Measurements from ENCODE around the gene C16orf74.

The C16orf74 gene

DNA sequence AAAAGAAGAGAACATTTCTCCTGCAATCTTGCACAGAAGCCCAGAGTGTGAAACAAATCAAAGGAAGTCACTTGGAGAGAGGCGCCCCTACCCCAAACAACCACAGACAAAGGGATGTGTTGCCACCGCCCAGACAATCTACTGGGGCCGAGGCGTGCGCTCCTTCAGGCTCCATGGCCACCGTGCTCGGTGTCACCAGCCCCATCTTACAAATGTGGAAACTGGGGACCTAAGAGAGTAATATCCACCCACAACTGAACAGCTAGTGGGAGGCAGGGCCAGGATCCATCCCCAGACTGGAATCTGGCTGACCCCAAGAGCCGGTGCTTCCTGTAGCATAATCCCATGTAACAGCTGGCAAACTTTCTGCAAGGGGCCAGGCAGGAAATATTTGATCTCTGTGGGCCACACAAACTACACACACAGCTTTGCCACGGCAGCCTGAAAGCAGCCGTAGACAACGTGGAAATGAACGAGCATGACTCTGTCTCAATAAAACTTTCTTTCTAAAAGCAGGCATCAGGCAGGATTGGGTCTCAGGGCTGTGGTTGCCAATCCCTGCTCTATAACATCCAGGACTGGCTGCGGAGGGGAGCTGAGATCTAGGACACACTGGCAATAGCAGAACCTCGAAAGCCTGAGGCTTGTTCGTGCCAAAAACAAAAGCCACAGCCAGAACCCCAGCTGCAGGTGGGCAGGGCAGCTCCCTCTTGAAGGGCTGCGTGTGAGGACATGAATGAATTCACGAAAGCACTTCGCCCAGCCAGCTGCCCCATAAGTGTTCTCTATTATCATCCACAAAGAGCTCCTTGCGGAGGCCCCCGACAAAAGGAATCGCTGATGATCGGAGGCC is 35.5 kb downstream of the C16orf74 start:
- H3K4me3 ChIP-seq (ENCODE audit: low read depth in 1 of 5, low read length in 5 of 5) = no peak overlapping the region
- peaks cover 2 to 12% (median 10%) of the 10 kb centered on the region in 5 donors for H3K9me3 ChIP-seq (ENCODE audit: control insufficient read depth in 5 of 5, low read length in 5 of 5)
- peak overlapping the region in 1 of 5 donors; percentile 30 for H3K9ac ChIP-seq (ENCODE audit: low read length in 5 of 5)
- peaks cover 0 to 29% (median 23%) of the 10 kb centered on the region in 5 donors for H3K4me1 ChIP-seq (ENCODE audit: control insufficient read depth in 5 of 5, insufficient read depth in 5 of 5, low read length in 5 of 5)
- peaks cover 0 to 10% (median 3%) of the 10 kb centered on the region in 5 donors for H3K27me3 ChIP-seq (ENCODE audit: control insufficient read depth in 5 of 5, insufficient read depth in 4 of 5, low read length in 5 of 5)
- no peak overlapping the region for H3K27ac ChIP-seq (ENCODE audit: low read depth, low read length)
- peaks cover 0 to 4% (median 0%) of the 10 kb centered on the region in 5 donors for H3K36me3 ChIP-seq (ENCODE audit: control insufficient read depth in 5 of 5, insufficient read depth in 5 of 5, low read length in 5 of 5)

DNA sequence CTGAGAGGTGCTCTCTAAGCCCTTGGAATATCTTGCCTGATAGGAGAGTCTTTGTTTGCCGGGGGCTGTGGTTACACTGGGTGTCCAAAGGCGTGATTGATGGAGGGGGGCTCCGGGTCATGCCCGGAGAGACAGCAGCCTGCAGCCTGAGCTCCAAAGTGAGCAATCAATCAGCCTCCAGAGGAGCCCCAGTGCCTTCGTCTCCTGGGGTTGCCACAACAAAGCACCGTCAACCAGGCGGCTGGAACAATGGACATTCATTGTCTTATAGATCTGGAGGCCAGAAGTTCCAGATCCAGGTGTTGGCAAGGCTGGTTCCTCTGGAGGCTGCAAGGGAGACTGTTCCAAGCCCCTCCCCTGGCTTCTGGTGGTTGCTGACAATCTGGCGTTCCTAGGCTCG is 38.1 kb downstream of the C16orf74 start:
- Histone ChIP-seq H3K36me3 (ENCODE audit: control insufficient read depth in 5 of 5, insufficient read depth in 5 of 5, low read length in 5 of 5) (peaks cover 0 to 4% (median 0%) of the 10 kb centered on the region in 5 donors), H3K9me3 (ENCODE audit: control insufficient read depth in 5 of 5, low read length in 5 of 5) (peaks cover 2 to 12% (median 10%) of the 10 kb centered on the region in 5 donors), H3K9ac (ENCODE audit: low read length in 5 of 5) (no peak overlapping the region), H3K4me1 (ENCODE audit: control insufficient read depth in 5 of 5, insufficient read depth in 5 of 5, low read length in 5 of 5) (peaks cover 0 to 28% (median 20%) of the 10 kb centered on the region in 5 donors), H3K27me3 (ENCODE audit: control insufficient read depth in 5 of 5, insufficient read depth in 4 of 5, low read length in 5 of 5) (peaks cover 0 to 10% (median 3%) of the 10 kb centered on the region in 5 donors), H3K27ac (ENCODE audit: low read depth, low read length) (no peak overlapping the region), H3K4me3 (ENCODE audit: low read depth in 1 of 5, low read length in 5 of 5) (no peak overlapping the region)

DNA sequence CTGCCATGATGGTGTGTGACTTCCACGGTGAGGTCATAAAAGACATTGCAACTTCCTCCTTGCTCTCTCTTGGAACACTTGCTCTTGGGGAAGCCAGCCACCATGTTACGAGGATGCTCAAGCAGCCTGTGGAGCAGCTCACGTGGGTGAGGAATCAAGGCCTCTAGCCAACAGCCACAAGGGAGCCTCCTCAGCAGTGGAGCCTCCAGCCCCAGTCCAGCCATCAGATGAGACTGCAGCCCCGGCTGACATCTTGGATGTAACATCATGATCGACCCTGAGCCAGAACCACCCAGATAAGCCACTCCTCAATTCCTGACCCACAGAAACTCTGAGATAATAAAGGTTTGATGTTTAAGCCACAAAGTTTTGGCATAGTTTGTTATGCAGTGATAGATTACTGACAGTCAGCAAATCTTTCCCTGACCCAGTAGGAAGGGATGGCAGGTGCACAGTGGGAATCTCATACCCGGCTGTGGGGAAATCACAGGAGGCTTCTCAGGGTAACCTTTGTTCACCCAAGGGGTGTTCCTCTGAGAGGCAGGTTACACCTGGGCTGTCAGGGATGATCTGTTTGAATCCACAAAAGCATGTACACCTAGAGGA is 38.8 kb downstream of the C16orf74 start:
- peaks cover 2 to 12% (median 10%) of the 10 kb centered on the region in 5 donors for H3K9me3 ChIP-seq (ENCODE audit: control insufficient read depth in 5 of 5, low read length in 5 of 5)
- H3K4me1 ChIP-seq (ENCODE audit: control insufficient read depth in 5 of 5, insufficient read depth in 5 of 5, low read length in 5 of 5) = peaks cover 0 to 21% (median 17%) of the 10 kb centered on the region in 5 donors
- H3K27me3 ChIP-seq (ENCODE audit: control insufficient read depth in 5 of 5, insufficient read depth in 4 of 5, low read length in 5 of 5) = peaks cover 0 to 8% (median 3%) of the 10 kb centered on the region in 5 donors
- H3K9ac ChIP-seq (ENCODE audit: low read length in 5 of 5) = no peak overlapping the region
- H3K36me3 ChIP-seq (ENCODE audit: control insufficient read depth in 5 of 5, insufficient read depth in 5 of 5, low read length in 5 of 5) = peaks cover 0 to 4% (median 0%) of the 10 kb centered on the region in 5 donors
- H3K27ac ChIP-seq (ENCODE audit: low read depth, low read length) = no peak overlapping the region
- no peak overlapping the region for H3K4me3 ChIP-seq (ENCODE audit: low read depth in 1 of 5, low read length in 5 of 5)

DNA sequence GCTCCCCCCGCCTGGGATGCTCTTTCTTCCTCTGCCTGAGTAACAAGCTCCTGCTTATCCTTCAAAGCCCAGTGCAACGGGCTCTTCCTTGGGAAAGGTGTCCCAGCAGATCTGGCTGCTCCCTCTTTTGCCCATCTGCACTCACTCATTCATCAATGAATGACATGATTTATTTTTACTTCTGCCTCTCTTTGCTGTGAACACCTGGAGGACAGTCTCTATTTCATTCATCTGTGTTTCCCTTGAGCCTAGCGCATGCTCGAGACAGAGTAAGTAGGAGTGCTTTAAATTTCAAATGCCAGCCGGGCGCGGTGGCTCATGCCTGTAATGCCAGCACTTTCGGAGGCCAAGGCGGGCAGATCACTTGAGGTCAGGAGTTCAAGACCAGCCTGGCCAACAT is 40.2 kb downstream of the C16orf74 start:
- Histone ChIP-seq H3K4me1 (ENCODE audit: control insufficient read depth in 5 of 5, insufficient read depth in 5 of 5, low read length in 5 of 5) (peaks cover 0 to 8% (median 7%) of the 10 kb centered on the region in 5 donors), H3K27me3 (ENCODE audit: control insufficient read depth in 5 of 5, insufficient read depth in 4 of 5, low read length in 5 of 5) (no peaks in the 10 kb centered on the region)

DNA sequence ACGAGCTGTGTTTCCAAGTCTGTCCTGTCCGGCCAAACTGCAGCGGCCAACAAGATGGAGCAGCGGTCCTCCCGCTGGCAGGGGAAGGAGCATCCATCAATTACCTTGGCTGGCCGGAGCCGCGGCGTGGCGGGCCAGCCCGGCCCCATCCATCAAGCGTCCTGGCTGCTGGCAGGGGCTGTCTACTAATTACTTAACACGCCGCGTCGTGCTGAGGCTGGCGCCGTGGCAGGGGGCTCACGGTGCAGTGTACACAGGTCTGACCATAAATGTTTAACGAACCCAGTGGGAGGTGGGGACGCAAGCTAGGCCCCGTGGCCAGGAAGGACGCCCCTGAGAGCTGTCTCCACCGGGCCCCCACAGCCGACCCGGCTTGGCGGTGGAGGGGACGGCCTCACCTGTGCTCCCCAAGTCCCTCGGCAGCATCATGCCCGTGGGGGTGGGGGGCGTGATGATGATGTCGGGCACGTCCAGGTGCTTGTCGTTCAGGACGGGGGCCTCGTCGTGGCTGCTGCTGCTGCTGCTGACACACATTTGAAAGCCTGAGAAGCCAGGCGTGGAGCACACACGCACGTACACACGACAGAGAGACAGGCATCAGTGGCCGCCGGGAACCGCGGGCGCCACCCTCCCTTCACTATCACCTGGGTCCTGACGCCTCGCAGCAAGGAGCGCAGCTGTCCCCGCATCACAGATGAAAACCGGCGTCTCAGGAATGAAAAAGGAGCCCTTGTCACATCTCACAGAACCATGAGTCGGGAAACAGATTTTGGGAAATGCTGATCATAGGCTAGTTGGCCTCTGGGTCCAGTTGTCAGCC is 40.9 kb downstream of the C16orf74 start:
- H3K9ac ChIP-seq (ENCODE audit: low read length in 5 of 5) = no peak overlapping the region
- H3K4me3 ChIP-seq (ENCODE audit: low read depth in 1 of 5, low read length in 5 of 5) = no peak overlapping the region
- H3K9me3 ChIP-seq (ENCODE audit: control insufficient read depth in 5 of 5, low read length in 5 of 5) = peaks cover 2 to 12% (median 10%) of the 10 kb centered on the region in 5 donors
- H3K27me3 ChIP-seq (ENCODE audit: control insufficient read depth in 5 of 5, insufficient read depth in 4 of 5, low read length in 5 of 5) = no peaks in the 10 kb centered on the region
- H3K36me3 ChIP-seq (ENCODE audit: control insufficient read depth in 5 of 5, insufficient read depth in 5 of 5, low read length in 5 of 5) = peaks cover 0 to 4% (median 0%) of the 10 kb centered on the region in 5 donors
- H3K4me1 ChIP-seq (ENCODE audit: control insufficient read depth in 5 of 5, insufficient read depth in 5 of 5, low read length in 5 of 5) = peaks cover 0 to under 1% (median 0%) of the 10 kb centered on the region in 5 donors
- H3K27ac ChIP-seq (ENCODE audit: low read depth, low read length) = no peak overlapping the region

More for the DNA sequence above, 40.2 kb downstream of the C16orf74 start:
- no peak overlapping the region for H3K4me3 ChIP-seq (ENCODE audit: low read depth in 1 of 5, low read length in 5 of 5)
- H3K36me3 ChIP-seq (ENCODE audit: control insufficient read depth in 5 of 5, insufficient read depth in 5 of 5, low read length in 5 of 5) = peaks cover 0 to 4% (median 0%) of the 10 kb centered on the region in 5 donors
- H3K27ac ChIP-seq (ENCODE audit: low read depth, low read length) = no peak overlapping the region
- H3K9me3 ChIP-seq (ENCODE audit: control insufficient read depth in 5 of 5, low read length in 5 of 5) = peaks cover 2 to 12% (median 10%) of the 10 kb centered on the region in 5 donors
- H3K9ac ChIP-seq (ENCODE audit: low read length in 5 of 5) = no peak overlapping the region

DNA sequence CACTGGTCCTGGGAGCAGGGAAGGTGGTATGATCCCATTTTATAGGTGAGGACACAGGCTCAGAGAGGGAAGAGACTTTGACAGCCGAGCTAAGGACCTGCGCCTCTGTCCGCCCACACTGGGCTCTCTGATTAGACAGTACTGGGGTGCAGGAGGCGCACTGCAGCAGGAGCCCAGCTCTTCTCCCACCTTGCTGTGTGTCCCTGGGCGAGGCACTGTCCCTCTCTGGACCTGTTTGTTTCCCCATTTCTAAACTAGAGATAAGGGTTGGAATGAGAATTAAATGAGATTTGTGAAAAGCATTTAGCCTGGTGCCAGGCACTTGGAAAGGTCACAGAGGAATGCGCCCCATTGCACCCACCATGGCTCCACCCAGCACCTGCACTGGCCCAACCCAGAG is 42.6 kb downstream of the C16orf74 start:
- Histone ChIP-seq H3K27ac (ENCODE audit: low read depth, low read length) (no peak overlapping the region), H3K4me3 (ENCODE audit: low read depth in 1 of 5, low read length in 5 of 5) (no peak overlapping the region), H3K9me3 (ENCODE audit: control insufficient read depth in 5 of 5, low read length in 5 of 5) (peaks cover 2 to 12% (median 10%) of the 10 kb centered on the region in 5 donors), H3K27me3 (ENCODE audit: control insufficient read depth in 5 of 5, insufficient read depth in 4 of 5, low read length in 5 of 5) (no peaks in the 10 kb centered on the region), H3K36me3 (ENCODE audit: control insufficient read depth in 5 of 5, insufficient read depth in 5 of 5, low read length in 5 of 5) (peaks cover 0 to 4% (median 0%) of the 10 kb centered on the region in 5 donors), H3K4me1 (ENCODE audit: control insufficient read depth in 5 of 5, insufficient read depth in 5 of 5, low read length in 5 of 5) (no peaks in the 10 kb centered on the region), H3K9ac (ENCODE audit: low read length in 5 of 5) (no peak overlapping the region)

DNA sequence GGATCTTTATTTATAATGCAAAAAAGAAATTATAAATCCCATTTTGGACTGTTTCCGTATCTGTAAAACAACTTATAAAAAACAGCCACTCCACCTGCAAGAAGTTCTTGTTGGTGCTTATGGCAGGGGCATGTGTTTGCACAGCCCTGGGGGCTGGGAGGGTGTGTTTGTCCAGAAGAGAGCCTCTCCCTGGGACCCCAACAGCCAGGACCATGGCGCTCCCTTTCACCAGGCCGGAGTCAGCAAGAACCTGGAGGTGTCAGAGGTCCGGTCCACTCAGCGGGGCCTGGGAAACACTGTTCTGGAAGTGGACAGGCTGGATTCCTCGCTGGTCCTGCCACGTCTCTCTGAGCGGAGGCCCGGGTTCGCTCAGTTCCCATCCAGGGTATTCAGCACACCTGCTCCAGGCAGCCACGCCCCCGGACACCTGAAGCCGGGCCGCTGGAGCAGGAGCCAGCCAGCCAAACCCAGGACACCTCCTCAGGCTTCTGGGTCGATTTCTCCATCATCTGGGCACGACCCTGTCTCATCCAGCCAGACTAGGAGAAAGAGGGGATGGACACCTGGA is 43.3 kb downstream of the C16orf74 start:
- H3K27ac ChIP-seq (ENCODE audit: low read depth, low read length) = no peak overlapping the region
- peaks cover 2 to 11% (median 10%) of the 10 kb centered on the region in 5 donors for H3K9me3 ChIP-seq (ENCODE audit: control insufficient read depth in 5 of 5, low read length in 5 of 5)
- no peaks in the 10 kb centered on the region for H3K4me1 ChIP-seq (ENCODE audit: control insufficient read depth in 5 of 5, insufficient read depth in 5 of 5, low read length in 5 of 5)
- no peak overlapping the region for H3K4me3 ChIP-seq (ENCODE audit: low read depth in 1 of 5, low read length in 5 of 5)
- H3K9ac ChIP-seq (ENCODE audit: low read length in 5 of 5) = no peak overlapping the region
- H3K27me3 ChIP-seq (ENCODE audit: control insufficient read depth in 5 of 5, insufficient read depth in 4 of 5, low read length in 5 of 5) = no peaks in the 10 kb centered on the region
- H3K36me3 ChIP-seq (ENCODE audit: control insufficient read depth in 5 of 5, insufficient read depth in 5 of 5, low read length in 5 of 5) = peaks cover 0 to 4% (median 0%) of the 10 kb centered on the region in 5 donors

DNA sequence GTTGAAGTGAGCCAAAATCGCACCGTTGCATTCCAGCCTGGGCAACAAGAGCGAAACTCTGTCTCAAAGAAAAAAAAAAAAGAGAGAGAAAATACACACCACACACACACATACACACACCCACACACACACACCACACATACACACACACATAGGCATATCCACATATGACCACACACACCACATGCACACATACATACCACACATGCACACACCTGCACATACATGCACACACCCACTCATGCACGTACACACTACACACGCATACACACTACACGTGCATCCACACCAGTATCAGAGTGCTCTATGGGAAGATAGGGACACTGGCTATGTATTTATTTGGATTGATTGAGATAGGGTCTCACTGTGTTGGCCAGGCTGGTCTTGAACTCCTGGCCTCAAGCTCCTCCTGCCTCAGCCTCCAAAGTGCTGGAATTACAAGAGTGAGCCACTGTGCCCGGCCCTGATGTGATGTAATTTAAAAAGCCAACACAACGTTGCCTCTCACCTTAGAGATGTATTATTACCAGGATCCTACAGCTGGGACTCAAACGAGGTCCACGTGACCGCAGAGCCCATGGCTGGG is 44.4 kb downstream of the C16orf74 start:
- H3K36me3 ChIP-seq (ENCODE audit: control insufficient read depth in 5 of 5, insufficient read depth in 5 of 5, low read length in 5 of 5) = no peaks in the 10 kb centered on the region
- H3K4me3 ChIP-seq (ENCODE audit: low read depth in 1 of 5, low read length in 5 of 5) = no peak overlapping the region
- no peaks in the 10 kb centered on the region for H3K4me1 ChIP-seq (ENCODE audit: control insufficient read depth in 5 of 5, insufficient read depth in 5 of 5, low read length in 5 of 5)
- H3K27me3 ChIP-seq (ENCODE audit: control insufficient read depth in 5 of 5, insufficient read depth in 4 of 5, low read length in 5 of 5) = no peaks in the 10 kb centered on the region
- no peak overlapping the region for H3K27ac ChIP-seq (ENCODE audit: low read depth, low read length)
- H3K9ac ChIP-seq (ENCODE audit: low read length in 5 of 5) = no peak overlapping the region
- peaks cover 0 to 6% (median 4%) of the 10 kb centered on the region in 5 donors for H3K9me3 ChIP-seq (ENCODE audit: control insufficient read depth in 5 of 5, low read length in 5 of 5)
